Parathyroid adenoma (tissue), 2 donors: ENCODE data around the gene NSUN2.

ENCODE experiments used
- H2AFZ ChIP-seq: fragments of 300-600 bp; sonication (generic); one replicate; pipeline ENCODE4 v1.7.0; 2017; ENCODE audit warnings: antibody characterized with exemption, mild to moderate bottlenecking
- H3K27ac ChIP-seq: fragments of 300-600 bp; sonication (generic); one replicate; pipeline ENCODE4 v1.7.0; 2017
- H3K27me3 ChIP-seq: fragments of 300-600 bp; sonication (generic); one replicate; pipeline ENCODE4 v1.7.0; 2017; ENCODE audit warnings: low read length; ENCODE audit not compliant: control insufficient read depth, insufficient read depth
- H3K36me3 ChIP-seq: fragments of 300-600 bp; sonication (generic); one replicate; pipeline ENCODE4 v1.7.0; 2017; ENCODE audit warnings: low read length; ENCODE audit not compliant: control insufficient read depth, insufficient read depth
- H3K4me1 ChIP-seq: fragments of 300-600 bp; sonication (generic); one replicate; pipeline ENCODE4 v1.7.0; 2017; ENCODE audit warnings: control low read depth
- H3K4me2 ChIP-seq: fragments of 300-600 bp; sonication (generic); one replicate; pipeline ENCODE4 v1.7.0; 2017; ENCODE audit warnings: low read length
- H3K4me3 ChIP-seq: fragments of 300-600 bp; sonication (generic); one replicate; pipeline ENCODE4 v1.7.0; 2017; ENCODE audit warnings: low read depth, low read length
- H3K79me2 ChIP-seq: fragments of 300-600 bp; sonication (generic); one replicate; pipeline ENCODE4 v1.7.0; 2017; ENCODE audit warnings: control low read depth
- H3K9ac ChIP-seq: fragments of 300-600 bp; sonication (generic); one replicate; pipeline ENCODE4 v1.7.0; 2017; ENCODE audit warnings: mild to moderate bottlenecking
- H3K9me3 ChIP-seq: fragments of 300-600 bp; sonication (generic); one replicate; pipeline ENCODE4 v1.7.0; 2017; ENCODE audit warnings: low read length; ENCODE audit not compliant: control insufficient read depth
- CTCF ChIP-seq: fragments of 300-600 bp; sonication (generic); IDR thresholded peaks from one replicate; pipeline ENCODE4 v1.7.0; 2017; ENCODE audit warnings: antibody characterized with exemption, mild to moderate bottlenecking
- donor health status: primary hyperparathyroidism.

NSUN2 gene

GRCh38 chr5:6603643-6604042 is 29.2 kb downstream of the NSUN2 start:
- no peak overlapping the region for H2AFZ ChIP-seq
- H3K27me3 ChIP-seq, result no peaks in the 10 kb centered on the region
- no peak overlapping the region for H3K4me2 ChIP-seq
- TF ChIP-seq CTCF, result no peak
- H3K9ac ChIP-seq, result no peak overlapping the region
- no peak overlapping the region for H3K4me3 ChIP-seq
- H3K9me3 ChIP-seq, result no peaks in the 10 kb centered on the region
- no peaks in the 10 kb centered on the region for H3K79me2 ChIP-seq
- no peaks in the 10 kb centered on the region for H3K36me3 ChIP-seq
- H3K4me1 ChIP-seq, result no peaks in the 10 kb centered on the region
- no peak overlapping the region for H3K27ac ChIP-seq

GRCh38 chr5:6602441-6602840 is 30.4 kb downstream of the NSUN2 start:
- H3K27me3 ChIP-seq, result no peaks in the 10 kb centered on the region
- H3K27ac ChIP-seq, result no peak overlapping the region
- TF ChIP-seq CTCF, result no peak
- H3K4me1 ChIP-seq, result no peaks in the 10 kb centered on the region
- H3K79me2 ChIP-seq, result no peaks in the 10 kb centered on the region
- H3K9me3 ChIP-seq, result no peaks in the 10 kb centered on the region
- H2AFZ ChIP-seq, result no peak overlapping the region
- no peak overlapping the region for H3K4me3 ChIP-seq
- H3K9ac ChIP-seq, result no peak overlapping the region
- no peaks in the 10 kb centered on the region for H3K36me3 ChIP-seq
- no peak overlapping the region for H3K4me2 ChIP-seq

GRCh38 chr5:6601816-6602215 is 31.0 kb downstream of the NSUN2 start:
- no peak overlapping the region for H3K9ac ChIP-seq
- H2AFZ ChIP-seq, result no peak overlapping the region
- no peaks in the 10 kb centered on the region for H3K9me3 ChIP-seq
- no peaks in the 10 kb centered on the region for H3K27me3 ChIP-seq
- TF ChIP-seq CTCF, result no peak
- H3K27ac ChIP-seq, result no peak overlapping the region
- H3K4me3 ChIP-seq, result no peak overlapping the region
- H3K4me2 ChIP-seq, result no peak overlapping the region
- no peaks in the 10 kb centered on the region for H3K79me2 ChIP-seq
- H3K36me3 ChIP-seq, result no peaks in the 10 kb centered on the region
- H3K4me1 ChIP-seq, result no peaks in the 10 kb centered on the region

GRCh38 chr5:6601271-6601670 is 31.6 kb downstream of the NSUN2 start:
- no peak for TF ChIP-seq CTCF

GRCh38 chr5:6599739-6600138 is 33.1 kb downstream of the NSUN2 start:
- Histone ChIP-seq H3K27me3 (no peaks in the 10 kb centered on the region), H3K9ac (no peak overlapping the region), H3K4me3 (no peak overlapping the region), H3K4me1 (no peaks in the 10 kb centered on the region), H3K9me3 (no peaks in the 10 kb centered on the region), H3K79me2 (no peaks in the 10 kb centered on the region), H3K4me2 (no peak overlapping the region), H3K27ac (no peak overlapping the region), H3K36me3 (no peaks in the 10 kb centered on the region), H2AFZ (no peak overlapping the region)
- no peak for TF ChIP-seq CTCF

More at GRCh38 chr5:6601271-6601670, 31.6 kb downstream of the NSUN2 start:
- Histone ChIP-seq H3K4me3 (no peak overlapping the region), H3K27me3 (no peaks in the 10 kb centered on the region), H3K27ac (no peak overlapping the region), H3K79me2 (no peaks in the 10 kb centered on the region), H3K4me1 (no peaks in the 10 kb centered on the region), H3K36me3 (no peaks in the 10 kb centered on the region), H2AFZ (no peak overlapping the region), H3K9ac (no peak overlapping the region), H3K4me2 (no peak overlapping the region), H3K9me3 (no peaks in the 10 kb centered on the region)
